IMR-90 (cell line): ENCODE results near the gene BCAS3. TPM values are rescaled to one million over a fixed set of nuclear protein-coding genes. Genes with fewer than 3 reads are reported as not detected.

ENCODE experiments used
- ATAC-seq: fragments of 200-7000 bp; cut with Tn5 transposase; 2 replicates; pipeline ENCODE4 v1.9.1; 2020; ENCODE audit warnings: low read depth, mild to moderate bottlenecking, moderate library complexity
- BruUV-seq: library from RNA; stranded (reverse); fragments of 400-500 nt; replicated peaks from 2 replicates; lab custom pipeline; 2021; lab: Mats Ljungman, UMichigan
- CTCF ChIA-PET: fragments of 300-600 bp; formaldehyde crosslinking; extraction: SDS; loops from one replicate; lab custom pipeline; 2021; ENCODE audit warnings: antibody characterized with exemption; lab: Yijun Ruan, JAX
- POLR2A ChIA-PET: fragments of 300-600 bp; sonication (Branson Sonifier 250); formaldehyde crosslinking; loops from one replicate; lab custom pipeline; 2022; ENCODE audit warnings: antibody characterized with exemption; ENCODE audit not compliant: unreplicated experiment; lab: Charles Lee
- DNase-seq: peaks from one replicate; pipeline ENCODE4 v3.0.0; 2013
- H2AFZ ChIP-seq: replicated peaks from 2 replicates; pipeline ENCODE3; 2013; ENCODE audit warnings: low read length, mild to moderate bottlenecking; ENCODE audit not compliant: poor library complexity
- H2AK5ac ChIP-seq: 2 replicates; pipeline ENCODE4 v1.6.1; 2013; ENCODE audit warnings: low read depth, low read length, inconsistent platforms
- H2AK9ac ChIP-seq: replicated peaks from 2 replicates; pipeline ENCODE3; 2013; ENCODE audit warnings: mild to moderate bottlenecking, low read depth, low read length, moderate library complexity; ENCODE audit not compliant: poor library complexity
- H2BK120ac ChIP-seq: 2 replicates; pipeline ENCODE4 v1.6.1; 2013; ENCODE audit warnings: low read depth, low read length, inconsistent platforms
- H2BK15ac ChIP-seq: 3 replicates; pipeline ENCODE4 v1.6.1; 2013; ENCODE audit warnings: low read depth, low read length, inconsistent platforms
- H2BK20ac ChIP-seq: 2 replicates; pipeline ENCODE4 v1.6.1; 2013; ENCODE audit warnings: low read depth, mild to moderate bottlenecking, inconsistent platforms, low read length, moderate library complexity
- H2BK5ac ChIP-seq: 2 replicates; pipeline ENCODE4 v1.6.1; 2013; ENCODE audit warnings: mild to moderate bottlenecking, low read depth, low read length, inconsistent platforms; ENCODE audit not compliant: poor library complexity, severe bottlenecking
- H3K14ac ChIP-seq: replicated peaks from 2 replicates; pipeline ENCODE4 v1.6.1; 2013; ENCODE audit warnings: low read depth, low read length, inconsistent platforms
- H3K18ac ChIP-seq: 2 replicates; pipeline ENCODE4 v1.6.1; 2013; ENCODE audit warnings: low read depth, low read length, control low read depth
- H3K23ac ChIP-seq: 2 replicates; pipeline ENCODE4 v1.6.1; 2013; ENCODE audit warnings: low read depth, low read length, inconsistent platforms
- H3K27ac ChIP-seq: 2 replicates; pipeline ENCODE4 v1.5.1; 2013; ENCODE audit warnings: mild to moderate bottlenecking, control low read depth, low read length; ENCODE audit not compliant: insufficient read depth
- H3K27me3 ChIP-seq: 2 replicates; pipeline ENCODE4 v1.6.1; 2013; ENCODE audit warnings: low read length; ENCODE audit not compliant: control insufficient read depth, insufficient read depth
- H3K36me3 ChIP-seq: 2 replicates; pipeline ENCODE4 v1.6.1; 2013; ENCODE audit warnings: low read length, mixed read lengths; ENCODE audit not compliant: control insufficient read depth, insufficient read depth
- H3K4ac ChIP-seq: 2 replicates; pipeline ENCODE4 v1.6.1; 2013; ENCODE audit warnings: low read depth, low read length, inconsistent platforms
- H3K4me1 ChIP-seq: 2 replicates; pipeline ENCODE4 v1.6.1; 2013; ENCODE audit warnings: low read length, mixed read lengths; ENCODE audit not compliant: control insufficient read depth, insufficient read depth
- H3K4me2 ChIP-seq: 2 replicates; pipeline ENCODE4 v1.6.1; 2013; ENCODE audit warnings: low read depth, mild to moderate bottlenecking, control low read depth, low read length, moderate library complexity
- H3K4me3 ChIP-seq: 2 replicates; pipeline ENCODE4 v1.5.1; 2013; ENCODE audit warnings: low read depth, mild to moderate bottlenecking, control low read depth, low read length, moderate library complexity; ENCODE audit not compliant: insufficient read depth
- H3K56ac ChIP-seq: 2 replicates; pipeline ENCODE4 v1.6.1; 2013; ENCODE audit warnings: low read length, inconsistent platforms; ENCODE audit not compliant: insufficient read depth; ENCODE audit errors: extremely low read depth
- H3K79me1 ChIP-seq, 2 experiments: 2 replicates each; pipeline ENCODE4 v1.6.1; 2013; ENCODE audit warnings: low read length in 2 of 2, inconsistent platforms in 1 of 2, low read depth in 1 of 2
- H3K9ac ChIP-seq: 2 replicates; pipeline ENCODE4 v1.6.1; 2013; ENCODE audit warnings: low read depth, low read length, control low read depth
- H3K9me1 ChIP-seq: 2 replicates; pipeline ENCODE4 v1.6.1; 2013; ENCODE audit warnings: low read length, inconsistent platforms; ENCODE audit not compliant: insufficient read depth
- H3K9me3 ChIP-seq: 2 replicates; pipeline ENCODE4 v1.6.1; 2013; ENCODE audit warnings: low read length; ENCODE audit not compliant: control insufficient read depth, insufficient read depth
- H4K20me1 ChIP-seq: 2 replicates; pipeline ENCODE4 v1.6.1; 2013; ENCODE audit warnings: low read length, inconsistent platforms; ENCODE audit not compliant: insufficient read depth
- H4K5ac ChIP-seq: 2 replicates; pipeline ENCODE4 v1.6.1; 2013; ENCODE audit warnings: mild to moderate bottlenecking, low read depth, low read length, control low read depth
- H4K8ac ChIP-seq, 2 experiments: 2 replicates each; pipeline ENCODE4 v1.6.1; 2013; ENCODE audit warnings: low read depth in 2 of 2, low read length in 2 of 2, control low read depth in 1 of 2, inconsistent platforms in 1 of 2
- H4K91ac ChIP-seq: 2 replicates; pipeline ENCODE4 v1.6.1; 2013; ENCODE audit warnings: low read depth, low read length, inconsistent platforms; ENCODE audit not compliant: insufficient read depth
- CEBPB ChIP-seq: IDR thresholded peaks from 2 replicates; pipeline ENCODE4 v1.6.1; 2012; ENCODE audit warnings: low read depth, low read length, improper control_type of control experiment
- FOS ChIP-seq: fragments of 150-350 bp; IDR thresholded peaks from 2 replicates; pipeline ENCODE4 v1.6.1; 2016; ENCODE audit warnings: low read depth, low read length
- MAZ ChIP-seq: IDR thresholded peaks from 2 replicates; pipeline ENCODE4 v1.6.1; 2012; ENCODE audit warnings: low read depth, mild to moderate bottlenecking, low read length, improper control_type of control experiment, moderate library complexity, borderline replicate concordance
- MXI1 ChIP-seq: IDR thresholded peaks from 2 replicates; pipeline ENCODE4 v1.6.1; 2012; ENCODE audit warnings: low read depth, mild to moderate bottlenecking, low read length, moderate library complexity, borderline replicate concordance
- NFE2L2 ChIP-seq: fragments of 150-350 bp; IDR thresholded peaks from 2 replicates; pipeline ENCODE4 v1.6.1; 2016; ENCODE audit warnings: low read depth, mild to moderate bottlenecking, low read length
- WGBS, 2 experiments: methylation state at CpG; one replicate each; pipeline versions ENCODE4 v1.1.5 to v1.1.7; 2013; ENCODE audit warnings: missing lambda C conversion rate in 2 of 2; ENCODE audit not compliant: insufficient read length in 1 of 2; ENCODE audit errors: extremely low coverage in 2 of 2; 5-methylcytosine and 5-hydroxymethylcytosine counted together
- dilution Hi-C: fragments of 300-500 bp; cut with HindIII; formaldehyde crosslinking; loops from one replicate; pipeline ENCODE4 v1.14.3; 2018; ENCODE audit warnings: low sequenced_read_pairs; ENCODE audit not compliant: unreplicated experiment
- in situ Hi-C: fragments of 300-500 bp; cut with MboI; formaldehyde crosslinking; loops from 3 replicates; pipeline ENCODE4 v1.14.3; 2019; ENCODE audit warnings: low sequenced_read_pairs, inconsistent platforms, mixed read lengths
- intact Hi-C: fragments of 100-400 bp; cut with micrococcal nuclease; formaldehyde crosslinking; loops from 2 replicates; pipeline ENCODE4 v1.10.0; 2022
- polyA plus RNA-seq, 3 experiments: library from polyadenylated mRNA; depleted of rRNA; stranded (reverse); fragments of >200 nt; gene quantifications; 2 replicates each; pipeline ENCODE4 v1.2.3, GENCODE V29; 2012; ENCODE audit warnings: low replicate concordance in 1 of 3
- total RNA-seq: library from RNA; depleted of rRNA; stranded (reverse); fragments of >200 nt; gene quantifications from 2 replicates; pipeline ENCODE4 v1.2.3, GENCODE V29; 2012

The BCAS3 gene
- total and polyA plus RNA-seq, 2 of the 4 experiments (the other 2 are of a cell fraction): 6.3 to 27.1 TPM

DNA sequence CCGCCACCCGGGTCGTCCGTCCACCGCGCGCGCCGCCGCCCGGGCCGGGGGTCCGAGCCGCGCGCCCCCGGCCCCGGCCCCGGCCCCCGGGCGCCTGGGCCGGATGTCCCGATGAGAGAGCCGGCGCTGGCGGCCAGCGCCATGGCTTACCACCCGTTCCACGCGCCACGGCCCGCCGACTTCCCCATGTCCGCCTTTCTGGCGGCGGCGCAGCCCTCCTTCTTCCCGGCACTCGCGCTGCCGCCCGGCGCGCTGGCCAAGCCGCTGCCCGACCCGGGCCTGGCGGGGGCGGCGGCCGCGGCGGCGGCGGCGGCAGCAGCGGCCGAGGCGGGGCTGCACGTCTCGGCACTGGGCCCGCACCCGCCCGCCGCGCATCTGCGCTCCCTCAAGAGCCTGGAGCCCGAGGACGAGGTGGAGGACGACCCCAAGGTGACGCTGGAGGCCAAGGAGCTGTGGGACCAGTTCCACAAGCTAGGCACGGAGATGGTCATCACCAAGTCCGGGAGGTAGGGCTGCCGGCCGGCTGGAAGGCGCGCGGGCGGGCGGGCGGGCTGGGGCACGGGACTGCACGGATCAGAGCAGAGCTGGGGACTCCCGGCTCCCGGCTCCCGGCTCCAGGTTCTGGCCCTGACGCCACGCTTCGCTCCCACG lies 722.5 kb downstream of the BCAS3 start:
- 0% methylated on average over 75 of the region's 90 CpGs; no CpG with 5 or more reads in 1 of the 2 experiments for WGBS, 2 experiments
- H3K9ac ChIP-seq: peak overlapping the region; percentile 100
- peak overlapping the region; percentile 95 for H3K4ac ChIP-seq
- H2AK9ac ChIP-seq: no peak overlapping the region
- peaks cover 8% of the 10 kb centered on the region for H3K4me1 ChIP-seq
- peaks cover 41% of the 10 kb centered on the region for H4K20me1 ChIP-seq
- CTCF ChIA-PET: interaction anchor here (1.1 to 1.7 kb wide), 2 partner anchors 10 to 12 kb away, joined by 4 read pairs; no protein-coding TSS in a partner anchor
- ATAC-seq (no peak), DNase-seq (peak; percentile 40)
- no peaks in the 10 kb centered on the region for H3K9me3 ChIP-seq
- TF ChIP-seq FOS (no peak), MXI1 (0 out of 2 replicates have a peak, but pooled peaks have one; percentile 4), NFE2L2 (no peak), CEBPB (no peak), MAZ (no peak)
- H3K14ac ChIP-seq: 0 out of 2 replicates have a peak overlapping the region, but pooled peaks have one; percentile 81
- H3K18ac ChIP-seq: peak overlapping the region; percentile 91; the same call in 1 of the 2 replicates
- no peak overlapping the region for H2BK15ac ChIP-seq
- POLR2A ChIA-PET: interaction anchor here (0.6 to 2.6 kb wide), 10 partner anchors 8 to 408 kb away, joined by 3 to 10 read pairs (median 4); no protein-coding TSS in a partner anchor
- peaks cover 45% of the 10 kb centered on the region for H3K36me3 ChIP-seq
- peak overlapping the region; percentile 95 for H2BK5ac ChIP-seq
- peak overlapping the region; percentile 62 to 69; a peak in 2 of 4 replicates for H4K8ac ChIP-seq
- intact Hi-C loops: loop anchor here (1.0 kb wide), 1 partner anchor 680 kb away; no protein-coding TSS in a partner anchor
- H2AK5ac ChIP-seq: peak overlapping the region; percentile 68; the same call in 1 of the 2 replicates
- 0 out of 2 replicates have a peak overlapping the region, but pooled peaks have one; percentile 54 for H2BK120ac ChIP-seq
- H3K27me3 ChIP-seq: no peaks in the 10 kb centered on the region
- H3K79me1 ChIP-seq: peaks cover 0 to 9% of the 10 kb centered on the region in 2 experiments; a peak in 2 of 4 replicates
- peaks cover 3% of the 10 kb centered on the region; the same call in 1 of the 2 replicates for H3K9me1 ChIP-seq
- peak overlapping the region; percentile 100 for H3K27ac ChIP-seq
- in situ Hi-C loops: no loop called here
- 0 out of 2 replicates have a peak overlapping the region, but pooled peaks have one; percentile 45 for H3K23ac ChIP-seq
- no peak overlapping the region for H2AFZ ChIP-seq
- peak overlapping the region; percentile 71 for H4K91ac ChIP-seq
- TSS peak; percentile 76 for BruUV-seq
- no peak overlapping the region for H3K4me2 ChIP-seq
- peak overlapping the region; percentile 98 for H3K4me3 ChIP-seq
- no peak overlapping the region; the same call in 1 of the 2 replicates for H4K5ac ChIP-seq
- dilution Hi-C loops: no loop called here
- no peak overlapping the region for H2BK20ac ChIP-seq
- peak overlapping the region; percentile 76; the same call in 1 of the 2 replicates for H3K56ac ChIP-seq
